DOHH2 (cell line): ENCODE measurements around the gene HOXA13.

Source experiments
- H3F3A ChIP-seq: fragments of 200-600 bp; sonication (generic), shearing (Covaris generic); 2 replicates; pipeline ENCODE4 v1.6.0; 2016; ENCODE audit warnings: antibody characterized with exemption, mild to moderate bottlenecking; ENCODE audit not compliant: control insufficient read depth, insufficient read depth
- H3K27ac ChIP-seq: fragments of 200-600 bp; sonication (generic); 2 replicates; pipeline ENCODE4 v1.5.1; 2014; ENCODE audit warnings: low read depth, mild to moderate bottlenecking, low read length, moderate library complexity
- H3K27me3 ChIP-seq: fragments of 200-600 bp; sonication (generic); 2 replicates; pipeline ENCODE4 v1.6.1; 2014; ENCODE audit warnings: mild to moderate bottlenecking, low read length, mixed read lengths; ENCODE audit not compliant: control insufficient read depth
- H3K36me3 ChIP-seq: fragments of 200-600 bp; sonication (generic); 2 replicates; pipeline ENCODE4 v1.6.1; 2014; ENCODE audit warnings: mild to moderate bottlenecking, low read length, moderate library complexity, mixed read lengths; ENCODE audit not compliant: control insufficient read depth
- H3K4me1 ChIP-seq: fragments of 200-600 bp; sonication (generic); 2 replicates; pipeline ENCODE4 v1.6.1; 2014; ENCODE audit warnings: mild to moderate bottlenecking, low read length, mixed read lengths; ENCODE audit not compliant: control insufficient read depth
- H3K4me2 ChIP-seq: fragments of 200-600 bp; sonication (generic); 2 replicates; pipeline ENCODE4 v1.6.0; 2014; ENCODE audit warnings: mild to moderate bottlenecking, low read length, moderate library complexity
- H3K4me3 ChIP-seq: fragments of 200-600 bp; sonication (generic); 2 replicates; pipeline ENCODE4 v1.5.1; 2014; ENCODE audit warnings: mild to moderate bottlenecking, low read length, mixed read lengths
- H3K79me2 ChIP-seq: fragments of 200-600 bp; sonication (generic); 2 replicates; pipeline ENCODE4 v1.6.1; 2014; ENCODE audit warnings: mild to moderate bottlenecking, low read length, mixed read lengths; ENCODE audit not compliant: control insufficient read depth
- H3K9me2 ChIP-seq: fragments of 200-600 bp; sonication (generic); replicated peaks from 2 replicates; pipeline ENCODE4 v1.6.1; 2014; ENCODE audit warnings: mild to moderate bottlenecking, low read length, mixed read lengths; ENCODE audit not compliant: control insufficient read depth
- H3K9me3 ChIP-seq: fragments of 200-600 bp; sonication (generic); 2 replicates; pipeline ENCODE4 v1.6.1; 2014; ENCODE audit warnings: antibody characterized with exemption, low read length, mixed read lengths; ENCODE audit not compliant: control insufficient read depth, insufficient read depth
- H4K20me1 ChIP-seq: fragments of 200-600 bp; sonication (generic); 2 replicates; pipeline ENCODE4 v1.6.0; 2014; ENCODE audit warnings: low read depth, mild to moderate bottlenecking, antibody characterized with exemption, low read length, moderate library complexity; ENCODE audit not compliant: control insufficient read depth, insufficient read depth
- EZH2phosphoT487 ChIP-seq: fragments of 200-600 bp; sonication (generic); IDR thresholded peaks from 2 replicates; pipeline ENCODE4 v1.6.1; 2017; ENCODE audit warnings: borderline replicate concordance, mild to moderate bottlenecking, antibody characterized with exemption, low read length, moderate library complexity, mixed read lengths
- TF ChIP-seq, protein P1 (sequence below): fragments of 200-600 bp; sonication (generic); IDR thresholded peaks from one replicate; pipeline ENCODE4 v1.5.1; 2014; ENCODE audit warnings: antibody characterized with exemption, mild to moderate bottlenecking, low read depth, low read length; ENCODE audit not compliant: poor library complexity, severe bottlenecking

The HOXA13 gene

DNA sequence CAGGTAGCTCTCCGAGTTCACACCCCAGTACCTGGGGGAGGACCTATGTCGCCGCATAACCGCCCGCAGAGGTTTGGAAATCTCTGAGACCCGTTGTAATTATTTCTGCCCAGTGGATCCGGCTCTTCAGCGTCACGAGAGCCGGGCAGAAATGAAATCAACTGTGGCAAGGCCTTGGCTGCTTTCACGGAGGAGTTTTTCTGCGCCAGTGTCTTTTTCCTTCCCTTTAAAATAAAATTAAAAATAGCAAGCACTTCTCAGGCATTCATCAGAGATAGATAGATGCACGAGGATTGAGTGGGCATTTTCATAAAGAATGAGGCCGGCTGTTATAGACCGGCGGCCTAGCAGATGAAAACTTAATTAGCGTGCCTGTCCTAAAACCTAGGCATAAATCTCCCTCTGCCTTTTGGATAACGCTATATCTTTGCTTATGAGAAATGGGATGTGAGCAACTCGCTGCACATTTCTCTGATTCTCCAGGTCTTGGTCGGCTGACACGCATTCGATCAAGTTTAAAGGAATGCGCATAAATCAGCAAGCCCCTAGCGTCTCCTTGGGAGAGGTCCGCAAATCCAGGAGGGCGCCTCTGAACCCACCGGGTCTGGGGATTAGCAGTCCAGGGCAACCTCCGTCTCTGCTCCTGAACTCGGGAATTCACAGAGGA, 6.4 kb downstream of the HOXA13 start:
- peak overlapping the region; percentile 38; the same call in 1 of the 2 replicates for H3K4me2 ChIP-seq

GRCh38 chr7:27192546-27193334, 7.2 kb downstream of the HOXA13 start:
- H3K27ac ChIP-seq = no peak overlapping the region
- H3K9me2 ChIP-seq = no peaks in the 10 kb centered on the region
- TF ChIP-seq, protein P1, sequence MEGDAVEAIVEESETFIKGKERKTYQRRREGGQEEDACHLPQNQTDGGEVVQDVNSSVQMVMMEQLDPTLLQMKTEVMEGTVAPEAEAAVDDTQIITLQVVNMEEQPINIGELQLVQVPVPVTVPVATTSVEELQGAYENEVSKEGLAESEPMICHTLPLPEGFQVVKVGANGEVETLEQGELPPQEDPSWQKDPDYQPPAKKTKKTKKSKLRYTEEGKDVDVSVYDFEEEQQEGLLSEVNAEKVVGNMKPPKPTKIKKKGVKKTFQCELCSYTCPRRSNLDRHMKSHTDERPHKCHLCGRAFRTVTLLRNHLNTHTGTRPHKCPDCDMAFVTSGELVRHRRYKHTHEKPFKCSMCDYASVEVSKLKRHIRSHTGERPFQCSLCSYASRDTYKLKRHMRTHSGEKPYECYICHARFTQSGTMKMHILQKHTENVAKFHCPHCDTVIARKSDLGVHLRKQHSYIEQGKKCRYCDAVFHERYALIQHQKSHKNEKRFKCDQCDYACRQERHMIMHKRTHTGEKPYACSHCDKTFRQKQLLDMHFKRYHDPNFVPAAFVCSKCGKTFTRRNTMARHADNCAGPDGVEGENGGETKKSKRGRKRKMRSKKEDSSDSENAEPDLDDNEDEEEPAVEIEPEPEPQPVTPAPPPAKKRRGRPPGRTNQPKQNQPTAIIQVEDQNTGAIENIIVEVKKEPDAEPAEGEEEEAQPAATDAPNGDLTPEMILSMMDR = no peak
- TF ChIP-seq EZH2phosphoT487 = no peak; the same call in 1 of the 2 replicates
- no peaks in the 10 kb centered on the region for H3K36me3 ChIP-seq
- peaks cover 2% of the 10 kb centered on the region; the same call in 1 of the 2 replicates for H3F3A ChIP-seq
- H3K4me2 ChIP-seq = peak overlapping the region; percentile 38
- peak overlapping the region; percentile 12; the same call in 1 of the 2 replicates for H3K4me3 ChIP-seq
- H3K27me3 ChIP-seq = peaks cover 94% of the 10 kb centered on the region
- 0 out of 2 replicates have a peak, but pooled peaks cover 8% of the 10 kb centered on the region for H4K20me1 ChIP-seq
- peaks cover 19% of the 10 kb centered on the region for H3K4me1 ChIP-seq
- H3K79me2 ChIP-seq = no peaks in the 10 kb centered on the region
- no peaks in the 10 kb centered on the region for H3K9me3 ChIP-seq

More for the DNA sequence above, 6.4 kb downstream of the HOXA13 start:
- no peaks in the 10 kb centered on the region for H3K9me2 ChIP-seq
- 0 out of 2 replicates have a peak, but pooled peaks cover 8% of the 10 kb centered on the region for H4K20me1 ChIP-seq
- peaks cover 94% of the 10 kb centered on the region for H3K27me3 ChIP-seq
- no peaks in the 10 kb centered on the region for H3K9me3 ChIP-seq
- no peak overlapping the region for H3K27ac ChIP-seq
- peak; percentile 10; the same call in 1 of the 2 replicates for TF ChIP-seq EZH2phosphoT487
- TF ChIP-seq, protein P1 = no peak
- peak overlapping the region; percentile 12; the same call in 1 of the 2 replicates for H3K4me3 ChIP-seq
- H3K79me2 ChIP-seq = no peaks in the 10 kb centered on the region
- H3K4me1 ChIP-seq = peaks cover 13% of the 10 kb centered on the region
- H3F3A ChIP-seq = peaks cover 2% of the 10 kb centered on the region; the same call in 1 of the 2 replicates
- no peaks in the 10 kb centered on the region for H3K36me3 ChIP-seq

DNA sequence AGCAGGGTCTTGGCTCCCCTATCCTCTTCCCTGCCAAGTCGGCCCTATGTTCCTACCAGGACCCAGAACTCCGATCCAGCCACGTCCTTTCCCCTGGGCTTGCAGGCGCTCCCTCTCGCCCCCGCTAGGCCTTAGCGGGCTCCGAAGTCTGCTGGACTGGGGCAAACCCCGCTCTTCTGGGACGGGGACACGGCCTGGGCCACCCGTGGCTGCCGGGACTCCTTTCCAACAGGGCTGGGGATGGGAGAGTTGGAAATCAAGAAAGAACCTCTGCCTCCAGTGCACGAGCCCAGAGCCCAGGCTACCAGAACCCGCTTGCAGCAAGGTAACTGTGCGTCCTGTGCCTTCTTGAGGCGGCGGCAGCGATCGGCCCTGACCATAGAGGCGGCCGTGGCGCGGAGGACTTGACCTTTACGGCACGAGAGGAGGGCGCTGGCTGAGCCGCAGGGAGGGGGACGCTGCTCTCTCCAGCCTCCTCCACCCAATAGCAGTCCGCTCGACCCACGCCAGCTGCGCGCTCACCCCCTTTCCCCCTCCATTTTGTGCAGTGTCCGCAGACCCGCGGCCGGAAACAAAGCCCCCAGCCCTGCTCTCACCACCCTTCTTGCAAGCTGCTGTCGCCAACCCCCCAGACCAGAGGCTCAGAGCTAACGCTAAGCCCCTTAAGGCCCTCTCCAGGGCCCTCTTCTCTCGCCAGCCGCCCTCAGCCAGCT, 7.9 kb downstream of the HOXA13 start:
- no peak overlapping the region for H3K4me3 ChIP-seq
- H3K9me3 ChIP-seq = no peaks in the 10 kb centered on the region
- no peak overlapping the region for H3K27ac ChIP-seq
- 0 out of 2 replicates have a peak, but pooled peaks cover 8% of the 10 kb centered on the region for H4K20me1 ChIP-seq
- 0 out of 2 replicates have a peak overlapping the region, but pooled peaks have one; percentile 38 for H3K4me2 ChIP-seq
- H3K27me3 ChIP-seq = peaks cover 94% of the 10 kb centered on the region
- H3F3A ChIP-seq = peaks cover 4% of the 10 kb centered on the region; the same call in 1 of the 2 replicates
- no peaks in the 10 kb centered on the region for H3K79me2 ChIP-seq
- H3K36me3 ChIP-seq = no peaks in the 10 kb centered on the region
- H3K4me1 ChIP-seq = peaks cover 19% of the 10 kb centered on the region
- H3K9me2 ChIP-seq = no peaks in the 10 kb centered on the region
- TF ChIP-seq, protein P1 = no peak
- TF ChIP-seq EZH2phosphoT487 = peak; percentile 84
